H1 (cell line): Measurements from ENCODE around the gene PCDH18. TPM values are rescaled to one million over a fixed set of nuclear protein-coding genes. Genes with fewer than 3 reads are reported as not detected.

ENCODE experiments used
- CTCF ChIA-PET: fragments of 300-600 bp; sonication (Branson Sonifier 250); formaldehyde crosslinking; loops from one replicate; lab custom pipeline; 2021; ENCODE audit not compliant: partially characterized antibody; lab: Charles Lee
- POLR2A ChIA-PET: fragments of 300-600 bp; sonication (Branson Sonifier 250); formaldehyde crosslinking; loops from one replicate; lab custom pipeline; 2021; ENCODE audit warnings: inconsistent platforms; ENCODE audit not compliant: partially characterized antibody; lab: Charles Lee
- DNase-seq, 2 experiments: peaks; one replicate each; pipeline versions ENCODE4 v3.0.0 to v3.0.0-alpha.2; 2010 to 2022; ENCODE audit warnings: low spot score in 2 of 2, low read depth in 1 of 2, mixed read lengths in 1 of 2
- FAIRE-seq: peaks from 2 replicates; lab custom pipeline; 2011; peaks lifted over from hg19 to GRCh38; lab: Jason Lieb, UNC
- H2AFZ ChIP-seq: 2 replicates; pipeline ENCODE4 v1.8.1; 2012; ENCODE audit warnings: low read length, inconsistent platforms
- H2AK5ac ChIP-seq: 2 replicates; pipeline ENCODE4 v1.6.1; 2013; ENCODE audit warnings: low read depth, low read length
- H2BK120ac ChIP-seq: replicated peaks from 2 replicates; pipeline ENCODE3; 2013; ENCODE audit warnings: low read depth, low read length, inconsistent platforms
- H2BK12ac ChIP-seq: 2 replicates; pipeline ENCODE4 v1.6.1; 2013; ENCODE audit warnings: low read depth, low read length
- H2BK15ac ChIP-seq: 2 replicates; pipeline ENCODE4 v1.6.1; 2013; ENCODE audit warnings: low read length
- H2BK20ac ChIP-seq: 2 replicates; pipeline ENCODE4 v1.6.1; 2013; ENCODE audit warnings: low read length
- H2BK5ac ChIP-seq: 2 replicates; pipeline ENCODE4 v1.6.1; 2013; ENCODE audit warnings: low read depth, low read length
- H3K14ac ChIP-seq: 2 replicates; pipeline ENCODE4 v1.6.1; 2013; ENCODE audit warnings: inconsistent platforms; ENCODE audit not compliant: insufficient read length
- H3K18ac ChIP-seq: 2 replicates; pipeline ENCODE4 v1.6.1; 2013; ENCODE audit warnings: low read length; ENCODE audit errors: extremely low read depth
- H3K23ac ChIP-seq: 2 replicates; pipeline ENCODE4 v1.6.1; 2013; ENCODE audit warnings: inconsistent platforms; ENCODE audit not compliant: insufficient read length
- H3K23me2 ChIP-seq: 2 replicates; pipeline ENCODE4 v1.6.1; 2013; ENCODE audit warnings: low read depth, low read length
- H3K27ac ChIP-seq: 2 replicates; pipeline ENCODE4 v1.6.1; 2011; ENCODE audit warnings: low read depth, low read length, inconsistent platforms
- H3K27me3 ChIP-seq, 4 experiments: replicated peaks in 1 of 4; 1 replicate in 1 of 4; 2 replicates in 3 of 4; pipeline versions ENCODE4 v1.6.1 to v1.8.1; 2011 to 2013; ENCODE audit warnings: low read length in 3 of 4, mild to moderate bottlenecking in 3 of 4, inconsistent platforms in 2 of 4, mixed read lengths in 2 of 4, moderate library complexity in 1 of 4; ENCODE audit not compliant: control insufficient read depth in 3 of 4, insufficient read depth in 3 of 4; ENCODE audit errors: extremely low read depth in 1 of 4
- H3K36me3 ChIP-seq, 4 experiments: 2 replicates each; pipeline versions ENCODE4 v1.6.1 to v1.8.1; 2011 to 2013; ENCODE audit warnings: mild to moderate bottlenecking in 4 of 4, low read length in 3 of 4, moderate library complexity in 2 of 4, control low read depth in 1 of 4, inconsistent platforms in 1 of 4; ENCODE audit not compliant: insufficient read depth in 4 of 4, control insufficient read depth in 2 of 4
- H3K4ac ChIP-seq: replicated peaks from 2 replicates; pipeline ENCODE3; 2013; ENCODE audit warnings: low read length, low read depth, mixed read lengths, inconsistent platforms; ENCODE audit not compliant: insufficient read length
- H3K4me1 ChIP-seq, 4 experiments: replicated peaks in 1 of 4; 1 replicate in 1 of 4; 2 replicates in 3 of 4; pipeline versions ENCODE4 v1.6.1 to v1.8.1; 2011 to 2013; ENCODE audit warnings: low read length in 3 of 4, inconsistent platforms in 2 of 4, mixed read lengths in 1 of 4; ENCODE audit not compliant: insufficient read depth in 4 of 4, control insufficient read depth in 3 of 4
- H3K4me2 ChIP-seq, 2 experiments: 2 replicates each; pipeline versions ENCODE4 v1.6.1 to v1.8.1; 2011 to 2013; ENCODE audit warnings: low read depth in 2 of 2, low read length in 2 of 2, control low read depth in 1 of 2, inconsistent platforms in 1 of 2, mild to moderate bottlenecking in 1 of 2; ENCODE audit not compliant: insufficient read depth in 1 of 2
- H3K4me3 ChIP-seq, 4 experiments: fragments of 200-600, 300-600 bp in 1 of 4; sonication (generic), shearing (Covaris generic), sonication (Bioruptor Twin) in 1 of 4; 2 replicates each; pipeline versions ENCODE4 v1.5.1 to v1.8.1; 2011 to 2016; ENCODE audit warnings: low read length in 4 of 4, low read depth in 3 of 4, control low read depth in 2 of 4, inconsistent platforms in 2 of 4, mild to moderate bottlenecking in 2 of 4, mixed read lengths in 1 of 4, moderate library complexity in 1 of 4; ENCODE audit not compliant: insufficient read depth in 2 of 4; ENCODE audit errors: extremely low read depth in 1 of 4
- H3K56ac ChIP-seq: replicated peaks from 2 replicates; pipeline ENCODE3; 2013; ENCODE audit warnings: low read depth, mild to moderate bottlenecking, mixed read lengths, low read length, inconsistent platforms; ENCODE audit not compliant: insufficient read length
- H3K79me1 ChIP-seq: 2 replicates; pipeline ENCODE4 v1.6.1; 2013; ENCODE audit warnings: low read depth, low read length, control low read depth
- H3K79me2 ChIP-seq, 2 experiments: 2 replicates each; pipeline versions ENCODE4 v1.6.1 to v1.8.1; 2012 to 2013; ENCODE audit warnings: low read length in 2 of 2, mild to moderate bottlenecking in 2 of 2, inconsistent platforms in 1 of 2; ENCODE audit not compliant: insufficient read depth in 2 of 2, control insufficient read depth in 1 of 2
- H3K9ac ChIP-seq, 4 experiments: replicated peaks in 1 of 4; 1 replicate in 1 of 4; 2 replicates in 3 of 4; pipeline versions ENCODE4 v1.6.1 to v1.8.1; 2011 to 2013; ENCODE audit warnings: low read depth in 3 of 4, low read length in 3 of 4, control low read depth in 2 of 4, mild to moderate bottlenecking in 2 of 4, moderate library complexity in 2 of 4, inconsistent platforms in 1 of 4; ENCODE audit errors: extremely low read depth in 1 of 4
- H3K9me3 ChIP-seq, 2 experiments: 2 replicates each; pipeline versions ENCODE4 v1.6.1 to v1.8.1; 2012 to 2013; ENCODE audit warnings: mild to moderate bottlenecking in 2 of 2, moderate library complexity in 2 of 2, control low read depth in 1 of 2, inconsistent platforms in 1 of 2, low read depth in 1 of 2, low read length in 1 of 2, mixed read lengths in 1 of 2; ENCODE audit not compliant: insufficient read depth in 2 of 2
- H4K20me1 ChIP-seq, 2 experiments: replicated peaks in 1 of 2; 2 replicates each; pipeline versions ENCODE3 to v1.8.1; 2011 to 2013; ENCODE audit warnings: inconsistent platforms in 2 of 2, low read length in 2 of 2, mild to moderate bottlenecking in 1 of 2; ENCODE audit not compliant: insufficient read depth in 2 of 2, control insufficient read depth in 1 of 2
- H4K5ac ChIP-seq: 2 replicates; pipeline ENCODE4 v1.6.1; 2013; ENCODE audit warnings: low read length, low read depth, mixed read lengths, inconsistent platforms; ENCODE audit not compliant: insufficient read length
- H4K8ac ChIP-seq: 2 replicates; pipeline ENCODE4 v1.8.0; 2013; ENCODE audit warnings: mild to moderate bottlenecking, moderate library complexity, low read length, inconsistent platforms; ENCODE audit not compliant: insufficient read depth; ENCODE audit errors: extremely low read depth
- H4K91ac ChIP-seq: replicated peaks from 2 replicates; pipeline ENCODE3; 2013; ENCODE audit warnings: low read length, mixed read lengths, inconsistent platforms; ENCODE audit not compliant: insufficient read length
- FOSL1 ChIP-seq: IDR thresholded peaks from 2 replicates; pipeline ENCODE4 v1.6.1; 2011; ENCODE audit warnings: mild to moderate bottlenecking, low read depth, low read length, moderate library complexity; ENCODE audit not compliant: insufficient read depth
- JUN ChIP-seq: IDR thresholded peaks from 2 replicates; pipeline ENCODE4 v1.6.1; 2011; ENCODE audit warnings: low read depth, mild to moderate bottlenecking, improper control_type of control experiment, low read length
- JUND ChIP-seq: IDR thresholded peaks from 2 replicates; pipeline ENCODE4 v1.6.1; 2011; ENCODE audit warnings: mild to moderate bottlenecking, improper control_type of control experiment, low read length
- KDM4A ChIP-seq: IDR thresholded peaks from one replicate; pipeline ENCODE4 v1.7.1; 2012; ENCODE audit warnings: low read depth, mild to moderate bottlenecking, moderate library complexity, low read length, inconsistent platforms; ENCODE audit not compliant: severe bottlenecking
- SIX5 ChIP-seq: IDR thresholded peaks from 2 replicates; pipeline ENCODE4 v1.6.1; 2011; ENCODE audit warnings: mild to moderate bottlenecking, low read depth, low read length
- TAF1 ChIP-seq: IDR thresholded peaks from 2 replicates; pipeline ENCODE4 v1.6.1; 2011; ENCODE audit warnings: mild to moderate bottlenecking, low read depth, low read length
- WGBS, 2 experiments: shearing (Covaris generic) in 1 of 2; methylation state at CpG; one replicate each; pipeline versions ENCODE4 v1.1.6 to v1.1.7; 2013 to 2015; ENCODE audit warnings: low lambda C conversion rate in 2 of 2, mixed read lengths in 2 of 2, inconsistent platforms in 1 of 2, low coverage in 1 of 2, missing lambda C conversion rate in 1 of 2; ENCODE audit not compliant: insufficient replicate concordance in 2 of 2, insufficient coverage in 1 of 2, insufficient read length in 1 of 2; ENCODE audit errors: extremely low coverage in 1 of 2, missing lambda C conversion rate in 1 of 2; 5-methylcytosine and 5-hydroxymethylcytosine counted together
- polyA plus RNA-seq, 7 experiments: library from polyadenylated mRNA; depleted of rRNA in 3 of 7; stranded (reverse) in 5 of 7; unstranded in 2 of 7; fragments of >200 nt in 5 of 7; fragments of 200-250 nt in 2 of 7; gene quantifications; 1 replicate in 5 of 7; 2 replicates in 1 of 7; 4 replicates in 1 of 7; pipeline versions ENCODE4 v1.2.1 to v1.2.3, GENCODE V29; 2011 to 2013; ENCODE audit warnings: missing spikeins in 2 of 7, mixed read lengths in 2 of 7
- total RNA-seq: library from RNA; stranded (reverse); fragmentation: NEBNext Ultra II Directional; extraction: Animal tissue kit (Norgen Biotek cat#: 25700); gene quantifications from 2 replicates; pipeline ENCODE4 v1.2.1, GENCODE V29; 2021

PCDH18 gene
- total and polyA plus RNA-seq, 2 of the 8 experiments (the other 6 are each of a cell fraction or from before 2014, with no cell fraction given): 28.8 to 41.8 TPM

DNA sequence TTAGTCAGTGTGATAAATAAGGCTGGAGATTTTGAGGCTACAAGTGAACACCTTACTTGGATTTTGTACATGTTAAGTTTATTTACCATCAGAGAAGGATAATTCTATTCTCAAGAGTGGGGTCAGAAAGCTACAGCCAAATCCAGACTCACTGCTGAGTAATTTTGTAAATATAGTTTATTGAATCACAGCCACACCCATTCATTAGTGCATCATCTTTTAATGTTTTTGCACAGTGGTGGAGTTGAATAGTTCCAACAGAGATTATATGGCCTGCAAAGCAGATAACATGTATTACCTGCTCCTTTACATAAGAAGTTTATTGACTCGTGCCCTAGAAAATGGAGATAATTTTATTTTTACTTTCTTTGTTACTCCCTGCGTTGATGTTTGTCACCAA is 60.4 kb downstream of the PCDH18 start:
- ChIA-PET POLR2A (no interaction called here), CTCF (no interaction called here)
- no peak for FAIRE-seq
- H2BK20ac ChIP-seq: no peak overlapping the region
- no peak overlapping the region for H4K8ac ChIP-seq
- H3K27me3 ChIP-seq: no peaks in the 10 kb centered on the region
- no peak overlapping the region for H3K56ac ChIP-seq
- H3K79me1 ChIP-seq: no peaks in the 10 kb centered on the region
- no peak overlapping the region for H3K14ac ChIP-seq
- no peak overlapping the region for H3K4ac ChIP-seq
- no peak overlapping the region for H3K27ac ChIP-seq
- H3K4me2 ChIP-seq: no peak overlapping the region
- H3K9me3 ChIP-seq: peaks cover 0 to 7% of the 10 kb centered on the region in 2 experiments; a peak in 1 of 4 replicates
- H3K79me2 ChIP-seq: no peaks in the 10 kb centered on the region
- H3K4me1 ChIP-seq: peaks cover 0 to 6% (median 0%) of the 10 kb centered on the region in 4 experiments; a peak in 1 of 7 replicates
- no peak overlapping the region for H3K23ac ChIP-seq
- WGBS, 2 experiments: 88% methylated on average over 2 of the region's 2 CpGs; no CpG with 5 or more reads in 1 of the 2 experiments
- H2BK12ac ChIP-seq: no peak overlapping the region
- no peak overlapping the region for H4K91ac ChIP-seq
- DNase-seq: no peak
- no peak overlapping the region for H4K5ac ChIP-seq
- H2AK5ac ChIP-seq: no peak overlapping the region
- H3K23me2 ChIP-seq: no peaks in the 10 kb centered on the region
- H3K36me3 ChIP-seq: no peaks in the 10 kb centered on the region; a peak in 1 of 8 replicates
- H2BK5ac ChIP-seq: no peak overlapping the region
- no peak overlapping the region for H3K18ac ChIP-seq
- H3K9ac ChIP-seq: no peak overlapping the region
- no peak overlapping the region for H2BK15ac ChIP-seq
- no peak for TF ChIP-seq KDM4A
- no peak for TF ChIP-seq JUND
- no peak for TF ChIP-seq FOSL1
- no peak for TF ChIP-seq TAF1
- TF ChIP-seq JUN: no peak
- TF ChIP-seq SIX5: no peak
- TF ChIP-seq, all 59 proteins: peak for 0
- Histone ChIP-seq H4K20me1 (no peaks in the 10 kb centered on the region), H2AFZ (no peak overlapping the region), H3K4me3 (no peak overlapping the region), H2BK120ac (no peak overlapping the region)
